ENCODE results near the gene GHR.

GHR gene

GRCh38 chr5:42612750-42613366, 189.6 kb downstream of the GHR start:
- no peak for DNase-seq

DNA sequence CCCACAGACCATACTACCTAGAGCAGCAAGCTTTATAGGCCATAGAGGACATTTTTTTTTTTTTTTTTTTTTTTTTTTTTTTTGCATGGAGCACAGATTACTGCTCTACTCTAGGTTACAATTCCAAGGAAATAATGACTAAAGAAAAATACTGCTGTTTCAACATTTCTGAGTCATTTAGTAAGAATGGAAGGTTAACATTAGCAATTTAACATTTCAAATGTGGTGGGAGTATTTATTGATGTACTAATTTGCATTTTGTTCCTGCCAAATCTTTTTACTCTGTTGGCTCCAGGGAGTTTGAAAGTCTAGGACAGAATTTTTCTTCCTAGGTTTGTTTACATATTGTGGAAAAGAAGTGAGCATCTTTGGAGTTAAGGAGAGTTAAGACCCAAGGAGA, 191.3 kb downstream of the GHR start:
- DNase-seq, result no peak

DNA sequence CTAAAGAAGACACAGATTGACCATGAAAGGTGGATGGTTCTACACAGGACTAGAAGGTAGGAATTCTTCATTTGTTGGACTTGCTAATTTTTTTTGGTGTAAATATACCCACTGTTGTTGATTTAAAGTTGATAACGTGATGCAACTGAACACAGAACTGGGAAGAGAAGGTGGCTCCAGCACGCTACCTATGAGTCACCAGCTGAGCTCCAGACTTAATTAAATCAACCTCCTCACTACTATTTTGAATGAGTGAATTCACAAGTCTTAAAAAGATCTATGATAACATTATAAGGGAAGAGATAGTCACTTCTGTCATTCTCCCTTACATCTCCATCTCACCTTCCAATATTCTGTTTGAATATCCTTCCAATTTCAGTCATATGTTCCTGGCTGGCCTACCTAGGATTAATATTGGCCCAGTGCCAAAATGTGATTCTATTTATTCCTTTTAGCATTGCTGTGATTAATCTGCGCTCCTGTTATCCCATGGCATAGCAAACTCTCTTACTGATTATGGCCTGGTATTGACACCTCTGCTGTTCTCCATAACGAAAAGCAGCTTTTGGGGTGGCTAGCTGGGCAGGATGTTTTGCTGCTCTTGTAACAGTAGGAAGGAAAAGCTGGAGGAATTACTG, 197.5 kb downstream of the GHR start:
- DNase-seq, result no peak

GRCh38 chr5:42621242-42621641, 198.0 kb downstream of the GHR start:
- DNase-seq, result no peak

GRCh38 chr5:42621662-42622061, 198.4 kb downstream of the GHR start:
- DNase-seq, result no peak

DNA sequence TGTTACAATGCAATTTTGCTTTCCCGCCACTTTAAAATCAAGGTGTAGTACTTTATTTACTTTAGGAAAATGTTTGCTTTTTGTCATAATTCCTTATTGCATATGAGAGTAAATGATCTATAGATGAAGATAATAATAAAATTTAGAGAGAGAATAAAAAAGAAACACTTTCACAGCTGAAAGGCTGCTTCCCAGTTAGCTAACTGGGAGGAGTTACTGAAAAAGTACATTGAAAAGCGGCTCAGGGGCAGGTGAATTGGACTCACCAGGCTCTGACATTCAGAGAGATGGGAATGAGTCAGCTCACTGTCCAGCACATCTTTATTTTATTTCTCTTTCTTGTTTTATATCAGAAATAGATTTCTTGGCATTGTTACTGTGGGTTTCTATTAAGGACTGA, 201.7 kb downstream of the GHR start:
- DNase-seq, result no peak

- DNase-seq, result no peak
Observed at GRCh38 chr5:42626462-42626861, 203.2 kb downstream of the GHR start.

DNA sequence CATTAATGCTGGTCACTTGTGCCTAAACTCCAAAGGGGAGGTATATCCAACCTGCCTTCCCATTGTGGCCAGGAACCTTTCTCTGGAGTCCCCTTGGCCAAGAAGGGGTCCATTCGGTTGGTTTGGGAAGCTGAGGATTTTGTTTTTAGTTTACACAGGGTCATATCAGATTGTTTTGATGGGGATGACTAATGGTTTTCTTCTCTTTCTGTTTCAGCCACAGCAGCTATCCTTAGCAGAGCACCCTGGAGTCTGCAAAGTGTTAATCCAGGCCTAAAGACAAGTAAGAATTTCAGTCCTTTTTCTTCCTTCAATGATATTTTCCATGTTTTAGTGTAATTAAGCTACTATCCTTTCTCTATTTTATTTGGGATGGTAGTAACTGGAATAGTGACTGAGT, 205.6 kb downstream of the GHR start:
- no peak for DNase-seq

DNA sequence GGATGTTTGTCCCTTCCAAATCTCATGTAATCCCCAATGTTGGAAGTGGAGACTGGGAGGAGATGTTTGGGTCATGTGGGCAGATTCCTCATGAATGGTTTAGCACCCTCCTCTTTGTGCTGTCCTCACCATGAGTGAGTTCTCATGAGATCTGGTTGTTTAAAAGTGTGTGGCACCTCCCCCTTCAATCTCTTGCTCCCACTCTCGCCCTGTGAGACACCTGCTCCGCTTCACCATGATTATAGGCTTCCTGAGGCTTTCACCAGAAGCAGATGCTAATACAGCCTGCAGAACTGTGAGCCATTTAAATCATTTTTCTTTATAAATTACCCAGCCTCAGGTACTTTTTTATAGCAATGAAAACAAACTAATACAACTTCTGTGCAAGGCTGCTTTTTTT, 206.0 kb downstream of the GHR start:
- no peak for DNase-seq

- no peak for DNase-seq
Observed at GRCh38 chr5:42631241-42631640, 208.0 kb downstream of the GHR start.

- no peak for DNase-seq
Observed at GRCh38 chr5:42632354-42632900, 209.2 kb downstream of the GHR start.

DNA sequence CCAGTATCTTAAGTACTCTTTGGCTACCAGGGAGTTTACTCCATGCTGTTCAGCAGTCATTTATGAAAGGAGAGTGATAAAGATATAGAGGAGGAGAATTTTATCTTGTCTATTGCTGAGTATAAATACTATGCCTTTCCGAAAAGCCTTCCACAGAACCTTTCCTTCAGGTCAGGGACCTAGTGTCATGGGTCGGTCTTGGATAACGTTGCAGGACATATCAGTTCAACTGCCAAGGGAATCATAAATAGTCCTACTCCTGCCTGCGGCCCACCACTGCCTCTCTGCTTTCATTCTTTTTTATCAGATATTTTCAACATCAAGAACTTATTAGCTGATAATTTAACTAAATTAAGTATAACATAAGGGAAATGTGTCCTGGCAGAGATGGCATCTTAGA, 211.3 kb downstream of the GHR start:
- DNase-seq, result no peak

DNA sequence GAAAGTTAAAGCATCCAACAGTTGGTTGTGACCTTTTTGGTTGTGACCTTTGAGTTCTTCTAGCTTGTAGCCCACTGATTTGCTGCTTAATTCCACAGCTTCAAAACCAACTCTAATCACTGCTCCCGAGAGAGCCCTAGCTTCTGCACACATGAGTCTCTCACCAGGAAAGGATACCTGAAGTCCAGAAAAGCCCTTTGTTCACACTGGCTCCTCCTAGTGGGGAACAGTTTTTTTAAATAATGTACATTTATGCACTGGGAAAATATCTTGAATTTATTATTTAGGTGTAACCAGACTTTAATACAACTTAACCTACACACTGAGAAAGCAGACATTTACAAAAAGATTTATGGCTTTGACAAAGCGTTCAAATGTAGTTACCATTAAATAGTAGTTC, 213.2 kb downstream of the GHR start:
- DNase-seq, result no peak

GRCh38 chr5:42636946-42637345, 213.7 kb downstream of the GHR start:
- DNase-seq, result no peak

DNA sequence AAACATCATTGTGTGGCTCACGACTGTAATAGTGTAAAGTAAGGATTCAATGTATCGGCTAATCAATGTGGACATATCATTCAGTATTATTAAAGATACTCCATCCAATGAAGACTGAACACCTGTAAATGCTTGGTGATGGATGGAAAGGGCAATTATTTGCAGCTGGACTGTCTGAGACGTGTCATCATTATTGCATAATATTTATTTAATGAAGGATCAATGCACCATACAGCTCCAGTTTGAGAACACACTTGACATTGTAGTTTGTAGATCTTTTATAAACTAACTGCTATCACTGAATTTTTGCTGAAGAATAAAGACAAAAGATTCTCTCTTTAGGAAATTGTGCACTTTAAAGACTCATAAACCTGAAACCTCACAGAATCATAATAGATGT, 215.7 kb downstream of the GHR start:
- no peak for DNase-seq

DNA sequence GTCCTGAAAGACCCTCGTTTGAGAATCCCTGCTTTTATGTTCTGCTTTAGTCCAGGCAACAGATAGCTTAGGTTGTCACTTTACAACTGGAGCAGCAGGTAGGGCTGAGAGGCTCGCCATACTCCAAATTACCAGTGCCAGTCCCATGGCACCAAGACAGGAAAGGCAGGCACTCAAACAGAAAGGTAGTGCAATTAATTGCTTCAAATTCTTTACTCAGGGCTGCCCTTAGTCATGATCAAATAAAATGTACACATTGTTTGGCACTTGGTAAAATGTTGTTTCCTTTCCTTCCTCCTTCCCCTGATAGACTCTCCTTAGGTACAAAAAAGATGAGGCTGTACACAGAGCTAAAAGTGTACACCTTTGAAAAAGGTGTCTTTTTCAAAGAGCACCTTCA, 217.6 kb downstream of the GHR start:
- DNase-seq, result no peak

DNA sequence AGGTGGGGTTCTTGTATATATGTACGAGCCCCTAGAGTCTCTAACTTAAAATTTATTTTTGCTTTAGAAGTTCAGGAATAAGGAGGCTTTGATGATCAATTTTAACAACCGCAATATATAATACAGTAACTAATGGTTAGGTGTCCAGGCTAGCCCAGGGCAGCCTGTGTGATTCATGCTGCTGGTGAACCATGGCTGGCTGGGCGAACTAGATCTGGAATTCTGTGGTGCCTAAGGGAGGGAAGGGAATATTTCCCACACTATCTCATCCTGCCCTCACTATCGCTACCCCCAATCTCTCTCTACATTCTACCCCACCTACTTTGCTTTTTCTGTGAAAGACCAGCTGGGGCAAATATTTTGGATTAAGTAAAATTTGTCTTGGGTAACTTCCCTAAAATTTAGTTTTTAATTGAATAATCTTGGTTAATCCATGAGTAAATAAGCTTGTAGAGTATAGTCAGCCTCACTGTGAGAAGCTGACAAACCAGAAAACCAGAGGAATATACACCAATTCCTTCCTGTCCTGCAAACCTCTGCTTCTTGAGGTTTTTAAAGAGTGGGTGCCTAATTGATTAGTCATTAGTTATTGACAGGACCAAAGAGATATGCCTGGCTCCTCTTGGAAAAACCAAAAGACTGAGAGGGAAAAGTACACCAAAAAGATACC, 218.2 kb downstream of the GHR start:
- DNase-seq, result no peak

GRCh38 chr5:42642006-42642405, 218.8 kb downstream of the GHR start:
- DNase-seq, result no peak

- no peak for DNase-seq
Observed at GRCh38 chr5:42643360-42643759, 220.1 kb downstream of the GHR start.

- DNase-seq, result no peak
Observed at GRCh38 chr5:42645138-42645537, 221.9 kb downstream of the GHR start.

DNA sequence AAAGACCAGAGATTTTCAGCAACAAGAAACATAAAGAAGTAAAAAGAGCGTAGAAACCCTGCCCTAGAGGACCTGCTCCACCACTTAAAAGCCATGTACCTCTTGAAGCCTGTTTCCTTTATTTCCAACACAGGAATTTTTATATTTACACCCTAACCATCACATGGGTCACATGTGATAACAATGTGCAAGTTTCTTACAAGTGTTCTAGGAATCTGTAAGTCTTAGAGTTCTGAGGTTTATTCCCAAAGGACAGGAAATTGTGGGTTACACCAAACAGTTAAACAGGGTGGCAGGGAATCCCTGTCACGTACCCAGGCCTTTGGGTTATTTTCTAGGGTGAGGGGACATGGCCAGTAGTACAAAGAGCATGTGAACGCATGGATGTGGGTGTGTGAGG, 224.8 kb downstream of the GHR start:
- no peak for DNase-seq

DNA sequence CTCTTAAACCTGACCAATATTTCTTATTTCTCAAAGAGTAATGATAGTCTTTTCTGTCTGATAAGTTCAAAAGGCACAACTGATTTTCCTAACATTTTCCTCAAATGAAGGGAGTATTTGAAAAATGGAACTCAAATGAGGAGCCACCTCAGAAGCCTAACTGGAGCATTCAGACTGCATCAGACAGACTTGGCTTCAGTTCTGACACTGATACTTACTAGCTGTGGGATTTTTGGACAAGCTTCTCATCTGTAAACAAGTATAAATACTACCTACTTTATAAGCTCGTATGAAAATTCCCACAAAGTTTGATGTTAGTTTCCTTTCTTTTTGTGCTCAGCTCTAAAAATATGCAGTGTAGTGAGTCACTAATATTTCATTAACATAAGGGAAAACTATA, 225.7 kb downstream of the GHR start:
- DNase-seq, result no peak

DNA sequence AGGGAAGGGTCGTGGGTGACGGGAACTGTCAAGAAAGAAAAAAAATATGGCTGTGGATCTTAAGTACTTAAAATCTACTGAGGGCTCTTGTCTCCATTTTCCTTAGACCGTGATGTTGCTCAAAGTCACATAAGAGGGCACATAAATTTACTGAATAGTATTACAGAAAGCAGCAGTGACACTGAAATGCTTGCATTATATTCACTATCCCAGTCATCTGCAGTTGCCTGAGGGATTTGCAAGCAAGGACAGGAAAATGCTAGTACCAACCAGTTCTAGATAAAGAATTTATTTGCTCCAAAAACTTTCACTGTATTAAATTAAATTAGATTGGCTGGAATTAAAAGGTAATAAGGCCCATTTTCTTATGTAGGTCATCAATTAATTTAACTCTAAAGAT, 226.8 kb downstream of the GHR start:
- DNase-seq, result no peak

- DNase-seq, result no peak
Observed at GRCh38 chr5:42653705-42654104, 230.5 kb downstream of the GHR start.
